CD4-positive, alpha-beta T cell treated with Interleukin-17A for 4 hours (primary cell): Measurements from ENCODE around the gene RASGRP4.
A peak's percentile ranks its signal among the peaks of the same experiment; 100 is the strongest.
"Not testable (repeated sequence)": the region's sequence is repeated elsewhere in the genome, so short reads cannot be mapped to it uniquely, and the experiment has no call there.

Source experiments
- DNase-seq: peaks from one replicate; pipeline ENCODE4 v3.0.0-alpha.2; 2020; ENCODE audit warnings: mixed read lengths

RASGRP4 gene, protein sequence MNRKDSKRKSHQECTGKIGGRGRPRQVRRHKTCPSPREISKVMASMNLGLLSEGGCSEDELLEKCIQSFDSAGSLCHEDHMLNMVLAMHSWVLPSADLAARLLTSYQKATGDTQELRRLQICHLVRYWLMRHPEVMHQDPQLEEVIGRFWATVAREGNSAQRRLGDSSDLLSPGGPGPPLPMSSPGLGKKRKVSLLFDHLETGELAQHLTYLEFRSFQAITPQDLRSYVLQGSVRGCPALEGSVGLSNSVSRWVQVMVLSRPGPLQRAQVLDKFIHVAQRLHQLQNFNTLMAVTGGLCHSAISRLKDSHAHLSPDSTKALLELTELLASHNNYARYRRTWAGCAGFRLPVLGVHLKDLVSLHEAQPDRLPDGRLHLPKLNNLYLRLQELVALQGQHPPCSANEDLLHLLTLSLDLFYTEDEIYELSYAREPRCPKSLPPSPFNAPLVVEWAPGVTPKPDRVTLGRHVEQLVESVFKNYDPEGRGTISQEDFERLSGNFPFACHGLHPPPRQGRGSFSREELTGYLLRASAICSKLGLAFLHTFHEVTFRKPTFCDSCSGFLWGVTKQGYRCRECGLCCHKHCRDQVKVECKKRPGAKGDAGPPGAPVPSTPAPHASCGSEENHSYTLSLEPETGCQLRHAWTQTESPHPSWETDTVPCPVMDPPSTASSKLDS

GRCh38 chr19:38425810-38426466, at the start of gene RASGRP4:
TSS of gene RASGRP4 (minus strand) at chr19:38426219. CDS start at chr19:38426091, 128 bp downstream.
- peak; percentile 48 for DNase-seq

DNA sequence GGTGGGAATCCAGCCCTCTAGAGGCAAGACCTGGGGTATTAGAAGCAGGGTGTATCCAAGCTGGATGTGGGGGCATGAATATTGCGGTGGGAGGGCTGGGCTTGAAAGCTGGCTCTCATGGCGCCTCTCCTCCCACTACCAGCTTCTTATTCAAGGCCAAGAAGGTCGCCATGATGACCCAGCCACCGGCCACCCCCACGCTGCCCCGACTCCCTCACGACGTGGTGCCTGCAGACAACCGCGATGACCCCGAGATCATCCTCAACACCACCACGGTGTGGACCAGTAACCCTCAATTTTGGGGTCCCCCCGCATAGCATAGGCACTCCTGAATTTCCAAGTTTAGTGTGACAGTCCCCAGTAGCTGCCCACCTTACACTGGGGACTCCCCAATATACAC, 49.2 kb upstream of the RASGRP4 start:
- no peak for DNase-seq

GRCh38 chr19:38473201-38473600, 47.2 kb upstream of the RASGRP4 start:
- no peak for DNase-seq

DNA sequence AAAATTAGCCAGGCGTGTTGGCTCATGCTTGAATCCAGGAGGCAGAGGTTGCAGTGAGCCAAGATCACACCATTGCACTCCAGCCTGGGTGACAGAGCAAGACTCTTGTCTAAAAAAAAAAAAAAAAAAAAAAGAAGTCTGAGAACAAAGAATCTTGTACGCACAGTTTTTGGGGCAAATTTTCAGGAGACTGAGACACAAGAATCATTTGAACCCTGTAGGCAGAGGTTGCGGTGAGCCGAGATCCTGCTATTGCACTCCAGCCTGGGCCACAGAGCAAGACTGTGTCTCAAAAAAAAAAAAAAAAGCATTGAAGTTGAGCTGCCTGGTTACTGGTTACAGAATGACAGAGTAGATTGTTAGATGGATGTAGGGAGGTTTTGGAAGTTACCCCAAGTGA, 46.7 kb upstream of the RASGRP4 start:
- not testable (repeated sequence) for DNase-seq

- DNase-seq = no peak
These were observed 44.9 kb upstream of the RASGRP4 start for GRCh38 chr19:38470788-38471480.

GRCh38 chr19:38469151-38469550, 43.1 kb upstream of the RASGRP4 start:
- DNase-seq = no peak

DNA sequence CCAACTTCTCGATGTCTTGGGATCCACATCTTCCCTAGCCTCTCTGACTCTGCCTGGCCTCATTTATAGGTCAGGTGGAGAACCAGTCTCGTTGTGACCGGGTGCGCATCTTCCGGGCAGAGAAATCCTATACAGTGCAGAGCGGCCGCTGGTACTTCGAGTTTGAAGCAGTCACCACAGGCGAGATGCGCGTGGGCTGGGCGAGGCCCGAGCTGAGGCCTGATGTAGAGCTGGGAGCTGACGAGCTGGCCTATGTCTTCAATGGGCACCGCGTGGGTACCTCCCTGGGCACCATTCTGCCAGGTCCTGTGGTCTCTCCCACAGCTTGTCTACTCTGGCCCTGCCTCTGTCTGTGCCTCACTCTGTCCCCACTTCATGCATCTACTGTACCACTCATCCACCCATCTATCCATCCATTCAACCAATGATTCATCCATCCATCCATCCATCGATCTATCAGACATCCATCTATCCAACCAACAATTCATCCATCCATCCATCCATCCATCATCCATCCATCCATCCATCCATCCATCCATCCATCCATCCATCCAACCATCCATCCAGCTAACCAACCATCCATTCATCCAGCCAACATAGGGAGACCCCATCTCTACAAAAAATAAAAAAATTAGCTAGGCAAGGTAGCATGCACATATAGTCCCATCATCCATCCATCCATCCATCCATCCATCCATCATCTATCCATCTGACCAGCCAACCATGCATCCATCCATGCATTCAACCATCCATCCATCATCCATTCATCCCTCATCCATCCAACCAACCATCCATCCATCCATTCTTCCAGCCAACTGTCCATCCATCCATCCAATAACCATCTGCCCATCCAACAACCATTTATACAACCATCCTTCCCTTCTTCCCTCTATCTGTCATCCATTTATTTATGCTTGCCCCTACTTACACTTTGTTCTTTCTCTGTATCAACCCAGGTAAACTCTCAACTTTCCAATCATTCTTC, 41.8 kb upstream of the RASGRP4 start:
- DNase-seq = no peak

DNA sequence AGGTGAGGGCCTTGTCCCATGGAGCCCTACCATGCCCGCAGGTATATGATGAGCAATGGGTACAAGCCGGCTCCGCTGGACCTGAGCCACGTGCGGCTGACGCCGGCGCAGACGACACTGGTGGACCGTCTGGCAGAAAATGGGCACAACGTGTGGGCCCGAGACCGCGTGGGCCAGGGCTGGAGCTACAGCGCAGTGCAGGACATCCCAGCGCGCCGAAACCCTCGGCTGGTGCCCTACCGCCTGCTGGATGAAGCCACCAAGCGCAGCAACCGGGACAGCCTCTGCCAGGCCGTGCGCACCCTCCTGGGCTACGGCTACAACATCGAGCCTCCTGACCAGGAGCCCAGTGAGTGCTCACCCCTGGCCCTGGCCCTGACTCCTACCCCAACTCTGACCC, 40.0 kb upstream of the RASGRP4 start:
- DNase-seq = no peak

DNA sequence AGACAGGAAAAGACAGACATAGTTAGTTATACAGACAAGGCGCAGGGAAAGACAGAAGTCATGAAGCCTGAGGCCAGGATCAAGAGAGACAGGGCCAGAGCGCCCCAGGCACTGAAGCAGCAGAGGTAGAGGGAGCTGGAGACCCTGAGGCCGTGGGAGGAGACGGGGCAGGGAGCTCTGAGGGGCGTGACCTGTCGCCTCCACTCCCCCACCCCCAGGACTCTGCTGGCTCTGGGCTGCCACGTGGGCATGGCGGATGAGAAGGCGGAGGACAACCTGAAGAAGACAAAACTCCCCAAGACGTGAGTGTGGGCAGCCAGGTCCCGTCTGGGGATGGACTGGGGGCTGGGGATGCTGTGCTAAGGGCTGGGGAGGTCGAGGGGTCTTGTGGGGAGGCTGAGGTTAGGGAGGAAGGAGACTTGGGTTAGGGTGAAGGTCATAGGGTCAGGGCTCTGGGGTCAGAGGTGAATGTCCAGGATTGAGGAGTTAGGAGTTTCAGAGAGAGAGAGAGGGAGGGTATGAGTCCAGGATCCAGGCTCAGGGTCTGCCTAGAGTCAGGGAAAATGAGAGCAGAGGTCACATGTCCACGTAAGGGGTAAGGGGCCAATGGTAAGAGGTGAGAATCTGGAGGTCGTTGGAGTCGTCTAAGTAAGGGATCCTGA, 38.5 kb upstream of the RASGRP4 start:
- DNase-seq = no peak

DNA sequence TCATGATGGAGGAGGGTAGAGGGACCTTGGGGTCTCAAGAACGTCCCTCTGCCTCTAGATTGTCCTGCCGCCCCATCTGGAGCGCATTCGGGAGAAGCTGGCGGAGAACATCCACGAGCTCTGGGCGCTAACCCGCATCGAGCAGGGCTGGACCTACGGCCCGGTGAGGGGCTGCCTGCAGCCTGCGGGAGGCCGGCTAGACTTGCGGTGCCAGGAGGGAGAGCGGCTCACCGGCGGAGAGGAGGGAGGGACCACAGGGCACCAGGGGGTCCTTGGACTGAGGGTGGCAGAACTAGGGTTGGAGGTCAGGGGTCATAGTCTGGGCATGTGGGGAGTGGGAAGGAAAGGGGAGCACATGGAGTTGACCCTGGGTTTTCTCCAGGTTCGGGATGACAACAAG, 37.3 kb upstream of the RASGRP4 start:
- DNase-seq = no peak

- DNase-seq = no peak
These were observed 33.0 kb upstream of the RASGRP4 start for GRCh38 chr19:38458991-38459390.

- no peak for DNase-seq
These were observed 31.8 kb upstream of the RASGRP4 start for GRCh38 chr19:38457690-38458405.

DNA sequence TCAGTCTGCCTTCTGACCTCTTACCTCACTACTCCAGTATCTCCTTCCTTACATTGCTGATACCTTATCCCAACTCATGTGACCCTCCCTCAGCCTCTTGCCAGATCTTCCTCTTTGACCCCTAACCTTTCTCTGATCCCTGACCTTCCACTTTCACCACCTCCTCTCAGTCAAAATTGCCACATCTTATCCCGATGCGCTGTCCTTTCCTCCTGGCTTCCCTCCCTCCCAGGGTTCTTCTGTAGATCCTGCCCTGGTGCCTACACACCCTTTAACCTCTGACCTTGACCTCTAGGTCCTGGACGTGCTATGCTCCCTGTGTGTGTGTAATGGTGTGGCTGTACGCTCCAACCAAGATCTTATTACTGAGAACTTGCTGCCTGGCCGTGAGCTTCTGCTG, 31.2 kb upstream of the RASGRP4 start:
- DNase-seq = no peak

- DNase-seq = no peak
These were observed 29.0 kb upstream of the RASGRP4 start for GRCh38 chr19:38455031-38455430.

DNA sequence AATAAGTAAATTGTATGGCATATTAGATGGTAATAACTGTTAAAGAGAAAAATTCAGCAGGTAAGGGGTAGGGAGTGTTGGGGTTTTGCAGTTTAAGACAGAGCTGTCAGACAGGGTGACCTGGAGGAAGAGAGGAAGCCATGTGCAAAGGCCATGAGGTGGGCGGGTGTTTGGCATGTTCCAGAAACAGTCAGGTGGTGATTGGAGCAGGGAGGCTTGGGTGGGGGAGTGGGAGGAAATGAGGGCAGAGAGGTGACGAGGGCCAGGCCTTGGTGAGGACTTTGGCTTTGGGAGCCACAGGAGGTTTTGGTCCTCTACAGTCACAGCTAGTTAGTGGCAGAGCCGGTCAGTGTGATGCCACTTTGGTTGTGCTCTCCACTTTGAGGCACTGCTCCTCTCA, 27.6 kb upstream of the RASGRP4 start:
- no peak for DNase-seq

- DNase-seq = no peak
These were observed 26.7 kb upstream of the RASGRP4 start for GRCh38 chr19:38452430-38453366.

GRCh38 chr19:38451629-38452028, 25.6 kb upstream of the RASGRP4 start:
- DNase-seq = no peak

DNA sequence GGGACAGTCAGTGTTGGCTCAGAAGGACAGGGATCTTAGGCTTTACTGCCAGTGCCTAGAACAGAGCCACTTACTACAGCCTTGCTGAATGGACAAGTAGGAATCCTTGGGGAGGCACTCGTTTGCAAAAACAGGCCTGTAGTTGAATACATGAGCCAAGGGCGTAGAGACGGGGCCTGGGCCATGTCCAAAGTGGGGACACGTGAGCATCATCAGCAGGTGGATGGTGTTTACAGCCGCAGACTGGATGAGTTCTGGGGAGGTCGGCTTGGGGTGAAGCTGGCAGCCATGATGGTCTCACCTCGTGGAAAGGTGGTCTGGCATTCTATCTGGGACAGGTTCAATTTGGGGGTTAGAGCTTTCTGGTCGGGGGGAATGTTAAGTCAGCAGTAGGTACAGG, 25.0 kb upstream of the RASGRP4 start:
- DNase-seq = no peak

GRCh38 chr19:38449518-38449917, 23.5 kb upstream of the RASGRP4 start:
- no peak for DNase-seq

DNA sequence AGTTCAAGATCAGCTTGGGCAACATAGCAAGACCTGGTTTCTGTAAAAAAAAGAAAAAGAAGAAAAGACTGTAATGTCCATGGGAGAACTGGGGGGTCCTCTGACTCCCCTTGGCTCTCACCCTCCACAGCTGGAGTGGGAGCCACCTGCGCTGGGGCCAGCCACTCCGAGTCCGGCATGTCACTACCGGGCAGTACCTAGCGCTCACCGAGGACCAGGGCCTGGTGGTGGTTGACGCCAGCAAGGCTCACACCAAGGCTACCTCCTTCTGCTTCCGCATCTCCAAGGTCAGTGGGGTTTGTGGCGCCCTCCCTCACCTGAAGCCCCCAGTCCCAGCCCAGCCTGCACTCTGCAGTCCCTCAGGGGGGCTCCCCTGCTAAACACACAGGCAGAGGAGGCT, 22.2 kb upstream of the RASGRP4 start:
- no peak for DNase-seq
